ENCODE data around the gene GAD1.

- TF ChIP-seq YY1 (IDR thresholded peaks at IDR 0.05; ENCODE audit: insufficient read depth, insufficient read length) (no peak), ZNF274 (IDR thresholded peaks at IDR 0.05; ENCODE audit: low read depth, low read length) (no peak), SUZ12 (IDR thresholded peaks at IDR 0.05; ENCODE audit: extremely low read depth, insufficient read depth, insufficient read length) (no peak)
Measured at GRCh38 chr2:170883683-170884082, 67.0 kb downstream of the GAD1 start.

Measured in NT2/D1 (cell line).